ENCODE data around the gene BRK1.
A peak's percentile ranks its signal among the peaks of the same experiment; 100 is the strongest.
"Not testable (repeated sequence)": the region's sequence is repeated elsewhere in the genome, so short reads cannot be mapped to it uniquely, and the experiment has no call there.

BRK1 gene

GRCh38 chr3:10115326-10116137 lies at the start of gene BRK1:
TSS of gene BRK1 (plus strand) at chr3:10115675. CDS start at chr3:10115702, 27 bp downstream.
- peak; percentile 97 for DNase-seq

DNA sequence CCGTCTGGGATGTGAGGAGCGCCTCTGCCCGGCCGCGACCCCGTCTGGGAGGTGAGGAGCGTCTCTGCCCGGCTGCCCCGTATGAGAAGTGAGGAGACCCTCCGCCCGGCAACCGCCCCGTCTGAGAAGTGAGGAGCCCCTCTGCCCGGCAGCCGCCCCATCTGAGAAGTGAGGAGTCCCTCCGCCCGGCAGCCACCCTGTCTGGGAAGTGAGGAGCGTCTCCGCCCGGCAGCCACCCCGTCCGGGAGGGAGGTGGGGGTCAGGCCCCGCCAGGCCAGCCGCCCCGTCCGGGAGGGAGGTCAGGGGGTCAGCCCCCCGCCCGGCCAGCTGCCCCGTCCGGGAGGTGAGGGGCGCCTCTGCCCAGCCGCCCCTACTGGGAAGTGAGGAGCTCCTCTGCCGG lies 45.4 kb upstream of the BRK1 start:
- not testable (repeated sequence) for DNase-seq

GRCh38 chr3:10074666-10075065 lies 40.8 kb upstream of the BRK1 start:
- DNase-seq = no peak

GRCh38 chr3:10081871-10082270 lies 33.6 kb upstream of the BRK1 start:
- no peak for DNase-seq

- DNase-seq = no peak
These were observed 29.7 kb upstream of the BRK1 start for GRCh38 chr3:10085738-10086137.

DNA sequence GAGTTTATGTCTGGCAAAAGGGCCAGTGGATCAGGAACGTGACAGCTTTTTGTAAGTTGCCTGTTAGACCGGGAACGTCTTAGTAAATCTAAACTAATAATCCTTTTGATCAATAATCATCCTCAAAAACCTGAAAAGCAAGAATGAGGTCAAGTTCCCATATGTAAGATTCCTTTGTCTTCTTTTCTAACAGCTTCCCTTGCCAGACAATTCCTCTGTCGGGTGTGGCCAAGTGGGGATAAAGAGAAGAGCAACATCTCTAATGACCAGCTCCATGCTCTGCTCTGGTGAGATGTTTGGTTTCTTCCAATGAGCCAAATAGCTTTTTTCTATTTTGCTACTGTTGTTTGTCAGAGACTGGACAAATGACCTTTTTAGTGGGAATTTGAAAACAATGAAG lies 27.2 kb upstream of the BRK1 start:
- no peak for DNase-seq

DNA sequence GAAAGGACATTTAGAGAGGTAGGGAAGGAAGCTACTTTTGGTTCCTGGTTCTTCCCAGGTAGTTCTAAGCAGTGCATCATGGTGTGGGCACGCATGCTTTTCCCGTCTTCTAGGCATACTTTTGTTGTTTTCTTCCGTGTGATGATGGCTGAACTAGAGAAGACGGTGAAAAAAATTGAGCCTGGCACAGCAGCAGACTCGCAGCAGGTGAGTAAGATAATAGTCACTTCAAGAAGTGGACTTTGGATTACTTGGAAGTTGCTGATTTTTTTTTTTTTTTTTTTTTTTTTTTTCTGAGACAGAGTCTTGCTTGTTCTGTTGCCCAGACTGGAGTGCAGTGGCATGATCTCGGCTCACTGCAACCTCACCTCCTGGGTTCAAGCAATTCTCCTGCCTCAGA lies 25.3 kb upstream of the BRK1 start:
- no peak for DNase-seq

DNA sequence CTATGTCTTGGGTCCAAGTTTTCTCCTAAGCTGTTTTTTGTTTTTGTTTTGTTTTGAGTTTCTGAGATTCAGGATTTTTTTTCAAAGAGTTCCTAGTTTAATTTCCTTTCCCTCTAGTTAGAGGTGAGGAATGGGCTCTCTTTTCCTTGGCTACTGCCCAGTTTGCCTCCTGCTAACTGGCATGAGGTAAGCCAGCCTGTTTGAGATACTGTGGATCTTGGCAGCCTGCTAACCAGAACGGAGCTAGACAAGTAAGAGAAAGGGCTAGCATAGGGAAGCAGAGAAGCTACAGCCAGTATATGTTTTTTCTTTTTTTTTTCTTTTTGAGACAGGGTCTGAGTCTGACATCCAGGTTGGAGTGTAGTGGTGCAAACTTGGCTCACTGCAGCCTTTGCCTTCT lies 24.7 kb upstream of the BRK1 start:
- DNase-seq = not testable (repeated sequence)

DNA sequence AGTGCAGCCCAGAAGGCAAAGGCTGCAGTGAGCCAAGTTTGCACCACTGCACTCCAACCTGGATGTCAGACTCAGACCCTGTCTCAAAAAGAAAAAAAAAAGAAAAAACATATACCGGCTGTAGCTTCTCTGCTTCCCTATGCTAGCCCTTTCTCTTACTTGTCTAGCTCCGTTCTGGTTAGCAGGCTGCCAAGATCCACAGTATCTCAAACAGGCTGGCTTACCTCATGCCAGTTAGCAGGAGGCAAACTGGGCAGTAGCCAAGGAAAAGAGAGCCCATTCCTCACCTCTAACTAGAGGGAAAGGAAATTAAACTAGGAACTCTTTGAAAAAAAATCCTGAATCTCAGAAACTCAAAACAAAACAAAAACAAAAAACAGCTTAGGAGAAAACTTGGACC lies 24.1 kb upstream of the BRK1 start:
- not testable (repeated sequence) for DNase-seq

- no peak for DNase-seq
These were observed 21.8 kb upstream of the BRK1 start for GRCh38 chr3:10093678-10094077.

DNA sequence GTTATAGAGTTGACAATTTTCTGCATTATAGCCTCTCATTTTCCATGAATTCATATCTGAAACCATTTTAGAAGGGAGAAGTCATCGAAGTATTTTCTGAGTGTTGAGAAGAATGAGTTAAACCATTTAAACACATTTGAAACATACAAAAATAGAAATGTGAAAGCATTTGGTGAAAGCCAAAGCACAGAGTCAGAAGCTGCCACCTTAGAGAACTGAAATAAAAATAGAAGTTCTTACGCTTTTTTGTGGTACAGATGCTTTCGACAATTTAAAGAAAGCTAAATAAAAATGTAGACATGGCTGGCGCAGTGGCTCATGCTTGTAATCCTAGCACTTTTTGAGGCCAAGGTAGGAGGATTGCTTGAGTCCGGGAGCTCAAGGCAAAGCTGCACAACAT lies 16.4 kb upstream of the BRK1 start:
- no peak for DNase-seq

- DNase-seq = no peak
These were observed 8.6 kb upstream of the BRK1 start for GRCh38 chr3:10106919-10107318.

- DNase-seq = no peak
These were observed 7.4 kb upstream of the BRK1 start, which contains the start of gene FANCD2OS for GRCh38 chr3:10108091-10108490. TSS of gene FANCD2OS (minus strand) at chr3:10108255. CDS start at chr3:10104774, 3,481 bp downstream.

DNA sequence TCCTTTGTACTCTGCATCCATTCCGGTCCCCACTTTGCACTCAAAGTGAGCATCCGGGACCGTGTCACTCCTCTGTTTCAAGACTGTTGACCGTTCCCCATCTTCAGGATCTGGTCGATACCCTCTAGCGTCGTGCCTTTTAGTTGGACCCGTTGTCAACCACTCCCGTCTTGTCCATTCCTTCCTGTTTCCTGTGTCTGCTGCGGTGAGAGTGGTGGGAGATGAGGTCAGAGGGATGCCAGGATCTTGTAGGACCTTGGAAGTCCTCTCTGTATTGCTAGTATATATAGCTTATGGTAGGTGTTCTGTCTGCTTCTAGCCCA lies 624 bp downstream of the BRK1 start:
- DNase-seq = peak; percentile 31

DNA sequence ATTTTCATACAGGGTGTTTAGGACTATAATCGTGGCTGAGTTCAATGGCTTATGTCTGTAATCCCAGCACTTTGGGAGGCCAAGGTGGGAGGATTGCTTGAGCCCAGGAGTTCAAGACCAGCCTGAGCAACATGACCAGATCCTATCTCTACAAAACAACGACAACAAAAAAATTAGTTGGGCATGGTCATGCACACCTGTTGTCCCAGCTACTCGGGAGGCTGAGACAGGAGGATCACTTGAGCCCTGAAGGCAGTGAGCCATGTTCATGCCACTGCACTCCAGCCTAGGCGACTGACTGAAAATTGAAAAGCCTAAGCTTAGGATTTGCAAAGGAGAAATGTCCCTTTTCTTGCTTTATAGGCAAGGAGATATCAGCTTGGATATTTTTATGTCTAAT lies 1.5 kb downstream of the BRK1 start:
- no peak for DNase-seq

GRCh38 chr3:10119376-10119775 lies 3.9 kb downstream of the BRK1 start:
- no peak for DNase-seq

DNA sequence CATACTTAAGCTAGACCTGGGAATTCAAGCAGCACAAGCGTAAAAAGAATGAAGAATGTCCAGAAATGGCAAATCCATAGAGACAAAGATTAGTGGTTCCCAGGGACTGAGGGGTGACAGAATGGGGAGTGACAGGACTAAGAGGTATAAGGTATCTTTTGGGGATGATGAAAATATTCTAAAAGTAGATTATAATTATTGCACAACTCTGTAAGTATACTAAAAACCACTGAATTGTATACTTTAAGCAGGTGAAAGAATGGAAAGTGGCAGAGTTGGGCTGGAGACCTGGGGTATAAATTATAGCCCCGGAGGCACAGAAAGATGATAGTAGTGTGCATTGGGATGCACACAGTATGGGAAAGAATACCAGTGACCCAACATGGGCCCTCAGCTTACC lies 5.6 kb downstream of the BRK1 start:
- DNase-seq = no peak

DNA sequence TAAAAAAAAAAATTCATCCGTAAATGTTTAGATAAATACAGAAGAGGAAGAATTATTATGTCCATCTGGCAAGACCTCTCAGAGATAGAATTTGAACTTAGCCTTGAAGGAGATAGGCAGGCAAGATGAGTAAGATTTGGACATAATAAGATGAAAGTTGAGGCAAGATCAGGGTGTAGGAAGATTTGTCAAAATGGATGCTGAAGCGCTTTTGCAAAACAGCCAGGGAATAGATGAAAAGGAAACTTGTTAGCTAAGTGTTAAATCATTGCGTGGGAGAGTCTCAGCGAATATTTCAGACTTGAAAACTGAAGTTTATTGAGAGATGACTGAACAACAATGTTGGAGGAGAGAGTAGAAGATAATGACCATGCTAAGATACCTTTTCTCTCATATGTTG lies 7.2 kb downstream of the BRK1 start:
- DNase-seq = no peak

DNA sequence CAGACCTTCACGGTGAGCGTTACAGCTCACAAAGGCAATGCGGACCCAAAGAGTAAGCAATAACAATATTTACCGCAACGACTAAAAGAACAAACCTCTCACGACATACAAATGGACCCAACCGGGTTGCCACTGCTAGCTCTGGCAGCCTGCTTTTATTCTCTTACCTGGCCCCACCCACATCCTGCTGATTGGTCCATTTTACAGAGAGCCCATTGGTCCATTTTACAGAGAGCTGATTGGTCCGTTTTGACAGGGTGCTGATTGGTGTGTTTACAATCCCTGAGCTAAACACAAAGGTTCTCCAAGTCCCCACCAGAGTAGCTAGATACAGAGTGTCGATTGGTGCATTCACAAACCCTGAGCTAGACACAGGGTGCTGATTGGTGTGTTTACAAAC lies 20.4 kb downstream of the BRK1 start:
- not testable (repeated sequence) for DNase-seq

GRCh38 chr3:10136426-10137005 lies 21.0 kb downstream of the BRK1 start:
- DNase-seq = no peak

GRCh38 chr3:10137178-10137577 lies 21.7 kb downstream of the BRK1 start:
- DNase-seq = no peak

DNA sequence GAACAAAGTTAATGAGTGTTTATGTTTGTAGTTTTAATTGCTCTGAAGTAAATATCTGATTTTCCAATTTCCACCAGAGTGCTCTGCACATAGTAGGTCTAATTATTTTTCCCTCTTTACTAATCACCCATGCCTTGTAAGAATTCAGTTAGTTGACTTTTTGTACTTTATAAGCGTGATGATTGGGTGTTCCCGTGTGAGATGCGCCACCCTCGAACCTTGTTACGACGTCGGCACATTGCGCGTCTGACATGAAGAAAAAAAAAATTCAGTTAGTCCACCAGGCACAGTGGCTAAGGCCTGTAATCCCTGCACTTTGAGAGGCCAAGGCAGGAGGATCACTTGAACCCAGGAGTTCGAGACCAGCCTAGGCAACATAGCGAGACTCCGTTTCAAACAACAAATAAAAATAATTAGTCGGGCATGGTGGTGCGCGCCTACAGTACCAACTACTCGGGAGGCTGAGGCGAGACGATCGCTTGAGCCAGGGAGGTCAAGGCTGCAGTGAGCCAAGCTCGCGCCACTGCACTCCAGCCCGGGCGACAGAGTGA lies 25.6 kb downstream of the BRK1 start:
- DNase-seq = no peak

DNA sequence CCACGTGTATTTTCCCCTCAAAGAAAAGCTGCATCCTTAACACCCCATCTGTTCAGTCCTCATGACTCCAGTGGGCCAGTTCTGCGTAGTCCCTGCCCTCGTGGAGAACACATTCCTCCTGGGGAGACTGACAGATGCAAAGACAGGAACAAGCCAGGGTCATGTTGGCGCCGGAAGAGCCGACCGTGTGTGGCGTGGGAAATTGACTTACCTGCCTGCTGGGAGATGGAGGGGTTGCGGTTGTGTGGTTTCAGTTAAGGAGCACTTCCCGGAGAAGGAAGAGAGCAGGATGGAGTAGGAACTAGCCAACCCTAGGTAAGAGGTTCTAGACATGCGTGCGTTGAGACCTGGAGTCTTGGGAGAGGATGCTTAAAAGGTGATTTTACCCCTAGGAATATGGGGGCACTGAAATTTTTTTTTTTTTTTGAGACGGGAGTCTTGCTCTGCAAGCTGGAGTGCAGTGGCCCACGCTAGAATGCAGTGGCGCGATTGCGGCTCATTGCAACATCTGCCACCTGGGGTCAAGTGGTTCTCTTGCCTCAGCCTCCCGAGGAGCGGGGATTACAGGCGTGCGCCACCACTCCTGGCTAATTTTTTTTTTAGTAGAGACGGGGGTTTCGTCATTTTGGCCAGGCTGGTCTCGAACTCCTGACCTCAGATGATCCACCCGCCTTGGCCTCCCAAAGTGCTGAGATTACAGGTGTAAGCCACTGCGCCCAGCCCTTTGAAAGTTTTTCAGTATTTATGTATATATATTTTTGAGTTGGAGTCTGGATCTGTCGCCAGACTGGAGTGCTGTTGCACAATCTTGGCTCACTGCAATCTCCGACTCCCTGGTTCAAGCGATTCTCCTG lies 27.5 kb downstream of the BRK1 start:
- no peak for DNase-seq

- DNase-seq = no peak
These were observed 30.2 kb downstream of the BRK1 start for GRCh38 chr3:10145685-10146084.
